ENCODE data around the gene RNF44. TPM values are rescaled to one million over a fixed set of nuclear protein-coding genes. Genes with fewer than 3 reads are reported as not detected.

The RNF44 gene
- total RNA-seq, 2 donors from 2014 or later = 58.2 to 67.5 TPM

DNA sequence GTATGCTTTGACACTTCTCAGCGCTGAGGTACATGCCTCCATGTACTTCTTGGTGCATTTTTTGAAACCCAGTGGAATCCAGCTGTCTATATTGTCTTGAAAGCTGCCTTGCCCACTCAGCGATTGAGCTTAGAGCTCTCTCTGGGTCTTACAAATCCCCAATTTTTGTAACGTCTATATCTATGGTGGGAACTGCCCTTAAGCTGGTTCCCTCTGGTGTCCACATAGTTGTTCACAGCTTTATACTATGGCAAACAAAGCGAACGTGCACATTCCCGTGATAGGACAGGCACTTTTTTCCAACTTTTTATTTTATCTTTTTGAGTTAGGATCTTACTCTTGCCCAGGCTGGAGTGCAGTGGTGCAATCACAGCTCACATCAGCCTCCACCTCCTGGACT is 32.8 kb upstream of the RNF44 start:
- no peak for DNase-seq
- no peak overlapping the region for H3K4me3 ChIP-seq
- no peaks in the 10 kb centered on the region for H3K27me3 ChIP-seq
- no peaks in the 10 kb centered on the region for H3K4me1 ChIP-seq
- intact Hi-C loops (cut with DNase I) = no loop called here
- TF ChIP-seq, protein P1, sequence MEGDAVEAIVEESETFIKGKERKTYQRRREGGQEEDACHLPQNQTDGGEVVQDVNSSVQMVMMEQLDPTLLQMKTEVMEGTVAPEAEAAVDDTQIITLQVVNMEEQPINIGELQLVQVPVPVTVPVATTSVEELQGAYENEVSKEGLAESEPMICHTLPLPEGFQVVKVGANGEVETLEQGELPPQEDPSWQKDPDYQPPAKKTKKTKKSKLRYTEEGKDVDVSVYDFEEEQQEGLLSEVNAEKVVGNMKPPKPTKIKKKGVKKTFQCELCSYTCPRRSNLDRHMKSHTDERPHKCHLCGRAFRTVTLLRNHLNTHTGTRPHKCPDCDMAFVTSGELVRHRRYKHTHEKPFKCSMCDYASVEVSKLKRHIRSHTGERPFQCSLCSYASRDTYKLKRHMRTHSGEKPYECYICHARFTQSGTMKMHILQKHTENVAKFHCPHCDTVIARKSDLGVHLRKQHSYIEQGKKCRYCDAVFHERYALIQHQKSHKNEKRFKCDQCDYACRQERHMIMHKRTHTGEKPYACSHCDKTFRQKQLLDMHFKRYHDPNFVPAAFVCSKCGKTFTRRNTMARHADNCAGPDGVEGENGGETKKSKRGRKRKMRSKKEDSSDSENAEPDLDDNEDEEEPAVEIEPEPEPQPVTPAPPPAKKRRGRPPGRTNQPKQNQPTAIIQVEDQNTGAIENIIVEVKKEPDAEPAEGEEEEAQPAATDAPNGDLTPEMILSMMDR (IDR thresholded peaks at IDR 0.05) = no peak
- no peak overlapping the region for H3K27ac ChIP-seq
- no peaks in the 10 kb centered on the region for H3K36me3 ChIP-seq
- H3K9me3 ChIP-seq = no peaks in the 10 kb centered on the region
- no peak overlapping the region for H3K9ac ChIP-seq (ENCODE audit: low read depth in 2 of 2, low read length in 2 of 2)

GRCh38 chr5:176568657-176569056 is 31.5 kb upstream of the RNF44 start:
- DNase-seq = no peak

GRCh38 chr5:176565760-176566288 is 28.6 kb upstream of the RNF44 start:
- H3K36me3 ChIP-seq = no peaks in the 10 kb centered on the region
- TF ChIP-seq, protein P1 (IDR thresholded peaks at IDR 0.05) = no peak
- H3K9me3 ChIP-seq = no peaks in the 10 kb centered on the region
- no peaks in the 10 kb centered on the region for H3K27me3 ChIP-seq
- no peaks in the 10 kb centered on the region for H3K4me1 ChIP-seq
- no peak for DNase-seq
- no peak overlapping the region for H3K4me3 ChIP-seq
- intact Hi-C loops (cut with DNase I) = no loop called here
- no peak overlapping the region for H3K9ac ChIP-seq (ENCODE audit: low read depth in 2 of 2, low read length in 2 of 2)
- no peak overlapping the region for H3K27ac ChIP-seq

More at GRCh38 chr5:176568657-176569056, 31.5 kb upstream of the RNF44 start:
- no peaks in the 10 kb centered on the region for H3K27me3 ChIP-seq
- H3K36me3 ChIP-seq = no peaks in the 10 kb centered on the region
- TF ChIP-seq, protein P1 (IDR thresholded peaks at IDR 0.05) = no peak
- H3K9ac ChIP-seq (ENCODE audit: low read depth in 2 of 2, low read length in 2 of 2) = no peak overlapping the region
- no peaks in the 10 kb centered on the region for H3K4me1 ChIP-seq
- no peak overlapping the region for H3K27ac ChIP-seq
- no peaks in the 10 kb centered on the region for H3K9me3 ChIP-seq
- intact Hi-C loops (cut with DNase I) = no loop called here
- H3K4me3 ChIP-seq = no peak overlapping the region

DNA sequence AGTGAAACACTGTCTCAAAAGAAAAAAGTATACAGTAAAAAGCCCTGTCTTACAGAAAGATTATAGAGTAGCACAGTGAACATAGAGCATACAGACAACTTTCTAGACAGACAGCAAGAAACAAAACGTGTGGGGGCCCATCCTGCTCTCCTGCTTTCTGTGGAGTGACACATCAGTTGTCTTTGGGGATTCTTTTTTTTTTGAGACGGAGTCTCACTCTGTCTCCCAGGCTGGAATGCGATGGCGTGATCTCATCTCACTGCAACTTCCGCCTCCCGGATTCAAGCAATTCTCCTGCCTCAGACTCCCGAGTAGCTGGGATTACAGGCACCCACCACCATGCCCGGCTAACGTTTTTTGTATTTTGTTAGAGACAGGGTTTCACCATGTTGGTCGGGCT is 26.8 kb upstream of the RNF44 start:
- Histone ChIP-seq H3K9ac (ENCODE audit: low read depth in 2 of 2, low read length in 2 of 2) (no peak overlapping the region), H3K36me3 (no peaks in the 10 kb centered on the region), H3K27me3 (no peaks in the 10 kb centered on the region), H3K9me3 (no peaks in the 10 kb centered on the region), H3K4me3 (no peak overlapping the region), H3K4me1 (no peaks in the 10 kb centered on the region), H3K27ac (no peak overlapping the region)
- intact Hi-C loops (cut with DNase I) = no loop called here
- no peak for DNase-seq
- TF ChIP-seq, protein P1 (IDR thresholded peaks at IDR 0.05) = no peak

GRCh38 chr5:176562189-176562588 is 25.0 kb upstream of the RNF44 start:
- H3K4me3 ChIP-seq = no peak overlapping the region
- intact Hi-C loops (cut with DNase I) = no loop called here
- no peak overlapping the region for H3K27ac ChIP-seq
- H3K36me3 ChIP-seq = no peaks in the 10 kb centered on the region
- H3K27me3 ChIP-seq = no peaks in the 10 kb centered on the region
- DNase-seq = no peak
- H3K4me1 ChIP-seq = no peaks in the 10 kb centered on the region
- no peaks in the 10 kb centered on the region for H3K9me3 ChIP-seq
- no peak overlapping the region for H3K9ac ChIP-seq (ENCODE audit: low read depth in 2 of 2, low read length in 2 of 2)
- TF ChIP-seq, protein P1 (IDR thresholded peaks at IDR 0.05) = no peak
